ENCODE measurements around the gene HPCA.

The HPCA gene

DNA sequence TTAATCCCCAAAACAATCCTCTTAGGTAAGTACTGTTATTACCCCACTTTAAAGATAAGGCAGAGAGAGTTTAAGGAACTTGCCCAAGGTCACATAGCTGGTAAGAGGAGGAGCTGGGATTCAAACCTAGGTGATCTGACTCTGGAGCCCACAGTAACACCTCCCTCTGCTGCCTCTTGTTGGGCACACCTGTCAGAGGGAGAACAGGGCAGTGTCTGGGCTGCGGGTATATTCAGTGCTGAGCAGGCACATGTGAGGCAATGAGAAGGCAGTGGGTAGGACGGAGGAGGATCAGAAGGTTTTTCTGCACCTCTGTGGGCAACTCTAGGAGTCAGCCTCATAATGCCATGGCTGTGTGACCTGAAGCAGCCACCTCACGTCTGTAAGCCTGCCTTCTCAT is 1.8 kb downstream of the HPCA start:
- H3K4me3 ChIP-seq (ENCODE audit: low read length) = no peak overlapping the region
- H3K36me3 ChIP-seq (ENCODE audit: insufficient read depth, low read length) = no peaks in the 10 kb centered on the region
- H3K27me3 ChIP-seq (ENCODE audit: insufficient read depth, low read length) = peaks cover 35% of the 10 kb centered on the region
- no peaks in the 10 kb centered on the region for H3K9me3 ChIP-seq (ENCODE audit: low read length)
- H3K4me1 ChIP-seq (ENCODE audit: insufficient read depth, low read length) = no peaks in the 10 kb centered on the region
- no peak overlapping the region for H2AFZ ChIP-seq (ENCODE audit: low read depth, low read length)

DNA sequence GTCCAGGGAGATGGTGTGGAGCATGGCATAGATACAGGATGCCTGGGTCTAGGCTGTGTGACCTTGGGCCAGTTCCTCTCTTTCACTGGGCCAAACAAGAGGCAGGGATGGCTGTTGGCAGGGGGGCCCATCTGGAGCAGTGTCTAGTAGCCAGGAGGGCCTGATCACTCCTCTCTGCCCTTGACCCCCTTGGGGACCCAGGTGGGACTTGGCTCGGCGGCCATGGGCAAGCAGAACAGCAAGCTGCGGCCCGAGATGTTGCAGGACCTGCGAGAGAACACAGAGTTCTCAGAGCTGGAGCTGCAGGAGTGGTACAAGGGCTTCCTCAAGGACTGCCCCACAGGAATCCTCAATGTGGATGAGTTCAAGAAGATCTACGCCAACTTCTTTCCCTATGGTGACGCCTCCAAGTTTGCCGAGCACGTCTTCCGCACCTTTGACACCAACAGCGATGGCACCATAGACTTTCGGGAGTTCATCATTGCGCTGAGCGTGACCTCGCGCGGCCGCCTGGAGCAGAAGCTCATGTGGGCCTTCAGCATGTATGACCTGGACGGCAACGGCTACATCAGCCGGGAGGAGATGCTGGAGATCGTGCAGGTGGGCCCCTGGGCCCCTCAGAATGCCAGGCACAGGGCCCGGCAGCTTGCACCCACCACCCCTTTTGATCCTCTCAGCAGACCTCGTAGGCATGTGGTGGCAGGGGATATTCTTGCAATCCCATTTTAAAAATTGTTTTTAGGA is 2.6 kb downstream of the HPCA start:
- H3K4me1 ChIP-seq (ENCODE audit: insufficient read depth, low read length) = peaks cover 2% of the 10 kb centered on the region
- no peak overlapping the region for H3K4me3 ChIP-seq (ENCODE audit: low read length)
- no peaks in the 10 kb centered on the region for H3K9me3 ChIP-seq (ENCODE audit: low read length)
- no peaks in the 10 kb centered on the region for H3K36me3 ChIP-seq (ENCODE audit: insufficient read depth, low read length)
- H3K27me3 ChIP-seq (ENCODE audit: insufficient read depth, low read length) = peaks cover 35% of the 10 kb centered on the region
- no peak overlapping the region for H2AFZ ChIP-seq (ENCODE audit: low read depth, low read length)

DNA sequence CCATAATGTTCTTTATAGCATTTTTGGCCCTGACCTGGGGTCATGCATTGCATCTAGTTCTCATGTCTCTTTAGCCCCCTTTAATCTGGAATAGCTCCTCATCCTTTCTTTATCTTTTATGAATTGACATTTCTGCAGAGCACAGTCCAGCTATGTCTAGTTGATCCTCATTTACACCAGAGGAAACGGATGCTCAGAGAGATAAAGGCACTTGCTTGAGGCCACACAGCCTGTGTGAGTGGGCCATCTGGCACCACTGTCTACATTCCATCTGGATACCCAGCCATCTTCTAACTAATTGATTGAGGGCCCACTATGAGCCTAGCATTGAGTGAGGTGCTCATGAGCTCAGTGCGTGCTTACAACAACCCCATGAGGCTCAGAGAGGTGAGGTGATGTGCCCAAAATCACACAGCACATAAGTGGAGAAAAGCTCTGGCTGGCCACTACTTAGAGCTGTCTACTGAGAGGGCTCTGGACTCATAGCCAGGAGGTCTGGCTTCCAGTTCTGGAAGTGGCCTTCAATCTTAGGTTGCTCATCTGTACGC is 3.5 kb downstream of the HPCA start:
- Histone ChIP-seq H2AFZ (ENCODE audit: low read depth, low read length) (no peak overlapping the region), H3K9me3 (ENCODE audit: low read length) (no peaks in the 10 kb centered on the region), H3K4me1 (ENCODE audit: insufficient read depth, low read length) (peaks cover 11% of the 10 kb centered on the region), H3K4me3 (ENCODE audit: low read length) (no peak overlapping the region), H3K36me3 (ENCODE audit: insufficient read depth, low read length) (no peaks in the 10 kb centered on the region), H3K27me3 (ENCODE audit: insufficient read depth, low read length) (peaks cover 26% of the 10 kb centered on the region)

DNA sequence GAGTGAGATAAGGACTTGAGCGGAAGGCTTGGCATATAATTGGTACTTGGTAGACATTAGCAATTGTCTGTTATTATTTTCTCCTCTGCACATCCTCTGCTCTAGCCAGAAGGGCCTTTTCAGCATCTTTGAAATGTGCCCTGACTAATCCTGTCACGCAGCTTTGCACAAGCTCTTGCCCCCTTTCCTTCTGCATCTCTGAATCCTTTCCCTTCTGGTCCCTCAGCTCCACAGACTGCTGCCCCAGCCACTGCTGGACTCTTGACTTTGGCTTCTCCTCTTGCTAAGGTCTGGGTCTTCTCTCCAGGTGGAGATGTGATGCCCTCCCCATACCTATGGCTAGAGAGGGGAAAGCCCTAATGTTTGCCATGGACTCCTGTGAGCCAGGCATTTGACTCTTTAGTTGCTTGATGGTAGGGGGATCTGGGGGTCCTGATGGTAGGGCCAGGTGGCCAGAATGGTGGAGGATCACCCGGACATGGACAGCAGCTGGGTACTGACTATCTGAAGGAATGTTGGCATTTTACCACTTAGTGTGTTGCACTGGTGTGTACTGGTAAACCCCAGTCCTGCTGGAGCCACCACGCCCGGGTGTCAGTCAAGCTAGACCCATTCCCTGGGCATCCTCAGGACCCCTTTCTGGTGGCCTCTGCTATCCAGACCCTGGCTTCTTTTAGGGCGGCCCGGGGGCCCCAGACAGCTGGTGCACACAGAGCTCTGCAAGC is 4.4 kb downstream of the HPCA start:
- Histone ChIP-seq H2AFZ (ENCODE audit: low read depth, low read length) (no peak overlapping the region), H3K9me3 (ENCODE audit: low read length) (no peaks in the 10 kb centered on the region), H3K36me3 (ENCODE audit: insufficient read depth, low read length) (no peaks in the 10 kb centered on the region), H3K4me1 (ENCODE audit: insufficient read depth, low read length) (peaks cover 11% of the 10 kb centered on the region), H3K4me3 (ENCODE audit: low read length) (no peak overlapping the region), H3K27me3 (ENCODE audit: insufficient read depth, low read length) (peaks cover 18% of the 10 kb centered on the region)

DNA sequence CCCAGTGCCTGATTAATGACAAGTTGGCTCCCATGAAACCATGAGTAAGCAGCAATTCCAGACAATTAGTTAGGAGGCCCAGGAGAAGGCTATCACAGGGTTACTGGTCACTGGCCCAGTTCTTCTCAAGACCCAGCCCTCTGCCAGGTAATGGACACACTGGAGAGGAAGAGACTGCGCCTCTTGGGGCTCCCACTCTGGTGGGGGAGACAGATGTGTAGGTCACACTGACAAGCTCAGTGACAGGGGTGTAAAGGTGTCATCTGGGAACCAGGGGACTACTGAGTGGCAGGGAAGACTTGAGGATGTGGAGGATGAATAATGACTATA is 4.9 kb downstream of the HPCA start:
- no peak overlapping the region for H3K4me3 ChIP-seq (ENCODE audit: low read length)
- H3K36me3 ChIP-seq (ENCODE audit: insufficient read depth, low read length) = no peaks in the 10 kb centered on the region
- H3K9me3 ChIP-seq (ENCODE audit: low read length) = no peaks in the 10 kb centered on the region
- no peak overlapping the region for H2AFZ ChIP-seq (ENCODE audit: low read depth, low read length)
- H3K4me1 ChIP-seq (ENCODE audit: insufficient read depth, low read length) = peaks cover 11% of the 10 kb centered on the region
- H3K27me3 ChIP-seq (ENCODE audit: insufficient read depth, low read length) = peaks cover 14% of the 10 kb centered on the region

DNA sequence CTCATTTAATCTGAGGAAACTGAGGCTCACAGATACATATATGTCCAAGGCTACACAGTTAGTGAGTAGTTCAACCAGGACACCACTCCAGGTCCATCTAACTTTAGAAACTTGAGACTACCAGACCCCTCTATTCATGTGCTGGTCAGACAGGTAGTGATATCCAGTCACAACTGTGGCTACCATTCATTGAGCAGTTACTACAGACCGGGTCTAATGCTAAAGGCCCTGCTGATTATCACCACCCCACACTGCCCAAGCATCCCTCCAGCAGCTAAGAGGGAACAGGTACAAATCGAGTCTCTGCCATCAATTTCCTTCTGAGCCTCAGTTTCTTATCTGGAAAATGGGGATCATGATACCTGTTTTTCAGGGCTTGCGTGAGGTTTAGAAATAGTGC is 5.3 kb downstream of the HPCA start:
- H3K4me3 ChIP-seq (ENCODE audit: low read length) = no peak overlapping the region
- no peak overlapping the region for H2AFZ ChIP-seq (ENCODE audit: low read depth, low read length)
- no peaks in the 10 kb centered on the region for H3K36me3 ChIP-seq (ENCODE audit: insufficient read depth, low read length)
- peaks cover 16% of the 10 kb centered on the region for H3K27me3 ChIP-seq (ENCODE audit: insufficient read depth, low read length)
- H3K9me3 ChIP-seq (ENCODE audit: low read length) = no peaks in the 10 kb centered on the region
- H3K4me1 ChIP-seq (ENCODE audit: insufficient read depth, low read length) = peaks cover 11% of the 10 kb centered on the region

DNA sequence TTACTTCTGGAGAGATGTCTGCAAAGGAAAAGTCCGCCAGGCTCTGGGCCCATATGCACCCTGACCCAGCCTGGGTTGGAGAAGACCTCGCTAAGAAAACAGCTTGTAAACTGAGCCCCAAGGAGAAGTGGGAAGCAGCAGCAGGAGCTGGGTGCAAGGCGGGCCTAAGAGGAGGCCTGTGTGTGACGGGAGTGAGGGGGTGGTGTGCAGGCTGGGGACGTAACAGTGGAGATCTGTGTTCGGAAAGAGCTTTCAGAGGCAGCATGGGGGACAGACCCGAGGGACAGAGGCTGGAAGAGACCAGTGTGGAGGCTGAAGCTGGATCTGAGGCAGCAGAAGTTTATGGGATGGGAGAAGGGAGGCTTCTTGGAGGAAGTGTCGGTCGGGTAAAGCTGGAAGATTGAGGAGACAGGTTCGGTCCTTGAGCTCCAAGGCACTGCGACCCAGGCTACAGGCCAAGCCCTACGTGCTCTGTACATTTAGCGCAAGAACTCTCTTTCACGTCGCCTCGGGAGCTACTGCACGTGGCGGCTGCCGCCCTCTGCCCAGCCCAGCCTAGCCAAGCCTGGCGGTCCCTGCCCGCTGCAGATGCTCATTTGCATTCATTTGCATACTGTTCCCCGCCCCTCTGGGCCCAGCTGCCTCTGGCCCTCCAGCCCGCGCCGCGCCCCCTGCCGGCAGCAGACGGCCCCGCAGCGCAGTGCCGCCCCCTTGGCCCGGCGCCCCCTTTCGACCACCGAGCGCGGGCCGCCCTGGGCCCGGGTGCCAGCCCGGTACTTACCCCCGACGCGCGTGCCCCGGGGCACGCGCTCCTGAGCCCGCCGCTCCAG is 6.3 kb downstream of the HPCA start:
- Histone ChIP-seq H3K4me1 (ENCODE audit: insufficient read depth, low read length) (peaks cover 11% of the 10 kb centered on the region), H3K9me3 (ENCODE audit: low read length) (no peaks in the 10 kb centered on the region), H3K27me3 (ENCODE audit: insufficient read depth, low read length) (peaks cover 11% of the 10 kb centered on the region), H2AFZ (ENCODE audit: low read depth, low read length) (peak overlapping the region; percentile 97), H3K4me3 (ENCODE audit: low read length) (peak overlapping the region; percentile 46), H3K36me3 (ENCODE audit: insufficient read depth, low read length) (no peaks in the 10 kb centered on the region)

DNA sequence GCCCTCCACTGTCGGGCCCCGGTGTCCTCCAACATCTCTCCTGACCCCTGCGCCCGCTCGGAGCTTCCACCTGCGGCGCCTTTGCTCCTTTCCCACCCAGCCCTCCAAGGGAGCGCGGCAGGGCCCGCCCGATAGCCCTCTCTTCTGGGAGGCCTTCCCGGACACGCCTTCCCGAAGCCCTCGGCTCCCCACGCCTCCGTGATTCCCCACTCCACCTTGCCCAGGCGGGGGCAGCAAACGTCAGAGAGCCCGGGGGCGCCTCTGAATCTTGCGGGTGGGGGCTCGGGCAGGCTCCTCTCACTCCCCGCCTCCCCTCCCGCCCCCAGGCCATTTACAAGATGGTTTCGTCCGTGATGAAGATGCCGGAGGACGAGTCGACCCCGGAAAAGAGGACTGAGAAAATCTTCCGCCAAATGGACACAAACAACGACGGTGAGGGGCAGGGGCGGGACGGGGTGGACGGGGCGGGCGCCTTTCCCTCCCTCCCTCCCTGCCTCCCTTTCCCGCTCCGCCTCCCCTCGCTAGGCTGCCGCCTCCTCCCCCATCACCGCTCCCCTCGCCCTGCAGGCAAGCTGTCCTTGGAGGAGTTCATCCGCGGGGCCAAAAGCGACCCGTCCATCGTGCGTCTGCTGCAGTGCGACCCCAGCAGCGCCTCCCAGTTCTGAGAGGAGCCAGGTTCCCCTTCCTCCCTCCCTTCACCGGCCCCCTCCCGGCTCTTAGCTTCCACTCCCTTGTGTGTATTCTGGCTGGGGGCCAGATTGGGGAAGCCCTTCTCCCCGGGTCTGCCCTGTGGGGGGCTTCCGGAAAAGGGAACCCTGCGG is 7.1 kb downstream of the HPCA start:
- peaks cover 11% of the 10 kb centered on the region for H3K4me1 ChIP-seq (ENCODE audit: insufficient read depth, low read length)
- H2AFZ ChIP-seq (ENCODE audit: low read depth, low read length) = peak overlapping the region; percentile 97
- no peaks in the 10 kb centered on the region for H3K36me3 ChIP-seq (ENCODE audit: insufficient read depth, low read length)
- H3K27me3 ChIP-seq (ENCODE audit: insufficient read depth, low read length) = peaks cover 14% of the 10 kb centered on the region
- H3K9me3 ChIP-seq (ENCODE audit: low read length) = no peaks in the 10 kb centered on the region
- H3K4me3 ChIP-seq (ENCODE audit: low read length) = peak overlapping the region; percentile 46

DNA sequence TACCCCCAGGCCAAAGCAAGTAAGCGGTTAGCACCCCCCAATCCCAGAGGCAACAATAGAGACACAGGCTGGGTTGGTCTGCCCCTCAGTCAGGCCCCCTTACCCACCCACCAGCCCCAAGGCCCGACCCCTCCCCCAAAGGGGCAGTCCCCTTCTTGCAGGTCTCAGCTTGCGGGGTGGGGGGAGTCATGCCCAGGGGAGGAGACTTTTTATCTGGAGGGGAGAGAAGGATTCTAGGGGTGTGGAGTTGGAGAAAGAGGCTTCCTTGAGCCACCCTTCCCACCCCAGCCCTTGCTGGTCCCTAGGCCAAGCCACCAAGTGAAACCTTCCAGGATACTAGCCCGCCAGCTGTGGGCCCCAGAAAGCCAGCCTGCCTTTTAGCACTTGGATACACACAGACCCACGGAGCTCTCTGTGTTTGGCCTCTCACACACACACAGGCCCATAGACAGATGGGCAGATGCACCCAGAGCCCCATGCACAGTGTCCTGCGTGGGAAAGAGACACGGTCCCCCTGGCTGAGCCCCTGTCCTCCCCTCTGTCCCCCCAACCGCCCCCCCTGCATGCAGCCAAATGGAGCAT is 7.8 kb downstream of the HPCA start:
- no peaks in the 10 kb centered on the region for H3K9me3 ChIP-seq (ENCODE audit: low read length)
- no peaks in the 10 kb centered on the region for H3K36me3 ChIP-seq (ENCODE audit: insufficient read depth, low read length)
- peaks cover 21% of the 10 kb centered on the region for H3K27me3 ChIP-seq (ENCODE audit: insufficient read depth, low read length)
- H3K4me1 ChIP-seq (ENCODE audit: insufficient read depth, low read length) = peaks cover 11% of the 10 kb centered on the region
- H3K4me3 ChIP-seq (ENCODE audit: low read length) = peak overlapping the region; percentile 46
- peak overlapping the region; percentile 97 for H2AFZ ChIP-seq (ENCODE audit: low read depth, low read length)

DNA sequence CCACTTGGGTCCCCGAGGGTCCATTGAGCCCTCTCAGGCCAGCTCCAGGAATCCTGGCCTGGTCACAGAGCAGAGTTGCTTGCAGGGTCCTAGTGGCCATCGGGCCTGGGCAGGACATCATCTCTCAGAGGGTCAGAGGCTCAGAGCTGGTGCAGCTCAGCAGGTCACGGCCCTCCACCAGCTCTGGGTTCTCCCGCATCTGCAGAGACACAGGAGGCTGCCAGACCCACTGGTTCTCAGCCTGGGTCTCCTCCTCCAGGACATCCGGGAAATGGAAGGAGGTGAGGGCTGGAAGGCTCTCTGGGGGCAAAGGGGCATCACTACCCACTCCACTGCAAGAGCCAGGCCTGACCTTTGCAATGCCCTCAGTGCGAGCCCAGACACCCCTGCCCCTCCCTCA is 8.4 kb downstream of the HPCA start:
- peaks cover 23% of the 10 kb centered on the region for H3K27me3 ChIP-seq (ENCODE audit: insufficient read depth, low read length)
- H3K4me1 ChIP-seq (ENCODE audit: insufficient read depth, low read length) = peaks cover 11% of the 10 kb centered on the region
- no peaks in the 10 kb centered on the region for H3K9me3 ChIP-seq (ENCODE audit: low read length)
- no peak overlapping the region for H3K4me3 ChIP-seq (ENCODE audit: low read length)
- H3K36me3 ChIP-seq (ENCODE audit: insufficient read depth, low read length) = no peaks in the 10 kb centered on the region
- H2AFZ ChIP-seq (ENCODE audit: low read depth, low read length) = no peak overlapping the region

DNA sequence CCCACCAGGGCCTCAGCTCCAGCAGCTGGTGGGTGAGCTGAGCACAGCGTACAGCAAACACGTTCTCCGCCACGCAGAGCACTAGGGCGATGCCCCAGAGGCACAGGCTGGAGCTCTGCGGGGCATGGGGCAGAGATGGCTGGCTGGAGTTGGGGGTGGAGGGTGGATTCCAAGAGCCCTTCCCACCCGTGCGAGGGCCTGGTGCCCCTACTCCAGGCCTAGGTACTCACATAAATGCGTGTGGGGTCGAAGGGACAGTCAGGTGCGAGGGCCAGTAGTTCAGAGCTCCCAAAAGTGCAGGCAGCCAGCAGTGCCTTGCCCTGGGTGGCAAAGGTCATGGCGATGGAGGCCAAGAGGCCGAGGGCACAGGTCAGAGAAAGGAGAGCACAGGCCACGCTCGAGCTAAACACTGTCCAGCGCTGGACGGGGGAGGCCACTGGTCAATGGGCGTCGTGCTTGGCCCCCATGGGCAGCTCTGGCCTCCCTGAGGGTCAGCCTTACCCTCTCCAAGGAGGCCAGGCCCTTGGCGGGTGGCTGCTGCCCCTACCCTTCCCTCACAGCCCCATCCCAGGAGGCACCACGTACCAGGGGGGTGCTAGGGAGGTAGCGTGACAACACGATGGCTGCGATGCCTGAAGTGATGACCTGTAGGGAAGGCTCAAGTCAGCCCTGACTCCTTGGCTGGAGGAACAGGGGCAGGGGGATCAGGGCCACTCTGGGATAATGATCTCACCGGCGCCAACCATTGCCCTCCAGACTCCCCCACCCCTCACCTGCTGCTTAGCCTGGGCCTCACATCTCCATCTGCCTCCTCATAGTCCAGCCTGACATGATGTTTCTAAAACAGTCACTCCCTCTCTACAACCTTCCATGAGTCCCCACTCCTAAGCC is 9.3 kb downstream of the HPCA start:
- Histone ChIP-seq H3K4me3 (ENCODE audit: low read length) (no peak overlapping the region), H3K36me3 (ENCODE audit: insufficient read depth, low read length) (no peaks in the 10 kb centered on the region), H3K27me3 (ENCODE audit: insufficient read depth, low read length) (peaks cover 31% of the 10 kb centered on the region), H3K9me3 (ENCODE audit: low read length) (no peaks in the 10 kb centered on the region), H2AFZ (ENCODE audit: low read depth, low read length) (no peak overlapping the region), H3K4me1 (ENCODE audit: insufficient read depth, low read length) (peaks cover 12% of the 10 kb centered on the region)

Measured in neuron (in vitro differentiated cells).